HG03039 (cell line): Measurements from ENCODE around the gene TIE1.

Source experiments
- ATAC-seq: cut with Tn5 transposase; IDR thresholded peaks from one replicate; pipeline ENCODE4 v1.9.1; 2021; ENCODE audit warnings: mild to moderate bottlenecking, moderate library complexity; ENCODE audit not compliant: unreplicated experiment

TIE1 gene

GRCh38 chr1:43292679-43293078, 8.1 kb upstream of the TIE1 start:
- no peak for ATAC-seq

- ATAC-seq: no peak
Measured at GRCh38 chr1:43293176-43293575, 7.6 kb upstream of the TIE1 start.

- ATAC-seq: no peak
Measured at GRCh38 chr1:43293896-43294760, 6.7 kb upstream of the TIE1 start.

GRCh38 chr1:43294761-43295160, 6.0 kb upstream of the TIE1 start:
- no peak for ATAC-seq

GRCh38 chr1:43296207-43296606, 4.6 kb upstream of the TIE1 start:
- no peak for ATAC-seq

DNA sequence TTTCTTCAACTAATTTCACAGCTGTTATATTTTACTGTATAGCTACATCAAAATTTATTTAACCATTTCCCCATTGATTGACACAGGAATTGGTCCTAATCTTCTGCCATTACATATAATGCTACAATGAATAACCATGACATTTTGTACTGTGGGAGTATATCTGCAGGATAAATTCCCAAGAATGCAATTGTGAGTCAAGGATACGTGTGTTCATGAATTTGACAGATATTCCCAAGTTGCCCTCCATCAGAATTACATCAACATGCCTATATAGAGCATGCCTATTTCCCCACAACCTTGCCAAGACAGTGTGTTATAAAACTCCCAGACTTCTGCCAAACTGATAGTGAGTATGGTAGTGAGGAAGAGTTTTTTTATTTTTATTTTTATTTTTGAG, 2.7 kb upstream of the TIE1 start:
- no peak for ATAC-seq

DNA sequence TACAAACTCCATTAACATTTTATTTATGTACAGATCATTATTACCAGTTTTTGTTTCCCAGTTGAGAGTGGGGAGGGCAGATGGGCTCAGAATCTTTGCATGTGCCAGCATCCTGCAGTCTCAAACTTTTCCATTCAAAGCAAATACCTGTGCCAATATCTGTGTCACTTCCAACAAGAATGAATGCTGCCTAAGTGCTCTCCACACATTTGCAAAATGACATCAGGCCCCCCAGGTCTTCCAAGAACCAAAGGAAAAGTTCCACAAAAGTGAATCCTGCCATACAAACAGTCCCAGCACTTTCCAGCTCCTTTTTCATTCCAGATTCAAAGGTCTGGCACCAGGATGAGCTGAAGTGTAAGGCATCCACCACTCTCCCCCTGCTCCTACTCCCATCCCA, 1.7 kb upstream of the TIE1 start:
- ATAC-seq: no peak

DNA sequence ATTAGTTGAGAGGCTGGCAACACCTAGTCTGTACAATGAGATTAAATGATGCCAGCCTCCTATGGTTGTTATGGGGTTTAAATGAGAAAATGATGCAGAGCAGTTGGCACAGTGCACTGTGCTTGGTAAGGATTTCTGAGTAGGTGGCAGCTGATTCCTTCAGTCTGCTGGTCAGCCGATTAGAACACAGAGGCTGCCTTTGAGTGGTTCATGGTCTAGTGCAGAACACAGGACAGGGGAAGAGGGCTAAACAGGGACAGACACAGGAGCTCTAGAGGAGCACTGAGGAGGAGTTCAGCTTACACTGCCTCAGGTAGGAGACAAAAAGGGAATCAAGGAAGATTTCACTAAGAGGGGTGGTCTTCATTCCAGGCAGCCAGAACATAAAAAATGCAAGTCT, 1.4 kb downstream of the TIE1 start:
- ATAC-seq: no peak

DNA sequence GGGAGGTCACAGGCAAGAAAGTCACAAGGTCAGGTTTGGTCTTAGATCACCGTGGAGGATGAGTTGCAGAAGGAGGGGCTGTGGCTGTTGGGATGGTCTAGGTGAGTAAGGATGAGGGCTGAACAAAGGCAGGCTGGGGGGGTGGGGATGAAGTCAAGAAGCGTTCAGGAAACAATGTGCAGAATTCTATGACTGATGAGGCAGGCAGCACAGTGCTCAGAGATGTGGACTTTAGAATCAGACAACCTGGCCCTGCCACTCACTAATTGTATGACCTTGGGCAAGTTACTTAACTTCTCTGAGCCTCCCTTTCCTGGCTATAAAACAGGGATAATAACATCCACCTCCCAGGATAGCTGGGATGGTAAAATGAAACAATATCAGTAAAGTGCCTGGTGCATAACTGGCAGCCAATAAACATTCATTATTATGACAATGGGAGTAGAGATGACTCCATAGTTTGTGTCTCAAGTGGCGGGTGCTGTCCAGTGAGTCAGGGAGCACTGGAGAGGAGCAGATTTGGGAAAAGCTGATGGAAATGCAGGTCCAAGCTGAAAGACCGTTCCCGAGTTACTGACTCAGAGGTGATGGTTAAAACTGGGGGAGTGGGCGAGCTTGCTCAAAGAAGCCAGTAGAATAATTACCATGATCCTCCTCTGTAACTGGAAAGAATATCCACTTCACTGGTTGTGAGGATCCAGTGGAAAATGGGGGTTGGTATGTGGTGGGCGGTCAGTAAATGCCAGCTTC, 2.1 kb downstream of the TIE1 start:
- ATAC-seq: no peak

DNA sequence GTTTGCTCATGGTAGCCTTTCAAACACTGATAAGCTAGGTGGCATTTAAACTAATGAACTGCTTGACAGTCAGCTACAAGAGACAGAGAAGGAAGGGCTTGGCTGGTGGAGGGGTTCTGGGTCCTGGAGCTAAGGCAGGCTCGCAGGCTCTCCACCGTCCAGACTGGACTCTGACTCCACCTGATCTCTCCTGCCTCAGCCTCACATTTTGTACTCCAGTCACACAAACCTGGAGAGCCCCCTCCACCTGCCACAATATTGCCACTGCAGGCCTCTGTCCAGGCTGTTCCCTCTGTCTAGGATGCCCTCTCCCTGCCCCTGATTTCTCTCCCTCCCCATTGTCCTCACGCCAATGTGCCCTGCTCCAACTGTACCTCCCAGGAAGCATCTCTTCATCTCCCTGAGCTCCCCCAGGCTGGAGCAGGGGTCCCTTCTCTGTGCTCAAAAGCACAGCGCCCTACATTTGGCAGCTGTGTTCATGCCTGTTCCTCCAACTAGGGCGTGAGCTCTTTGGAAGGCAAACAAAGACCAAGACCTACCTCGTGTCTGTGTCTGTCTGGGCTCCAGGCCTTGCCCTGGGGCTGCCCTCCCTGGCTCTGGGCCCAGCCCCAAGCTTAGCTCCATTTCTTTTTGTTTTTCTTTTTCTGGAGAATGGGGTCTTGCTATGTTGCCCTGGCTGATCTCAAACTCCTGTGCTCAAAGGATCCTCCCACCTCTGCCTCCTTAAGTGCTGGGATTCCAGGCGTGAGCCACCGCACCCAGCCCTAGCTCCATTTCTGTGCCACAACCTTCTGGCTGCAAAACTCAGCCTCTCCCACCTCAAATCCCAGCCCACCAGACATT, 2.9 kb downstream of the TIE1 start:
- ATAC-seq: no peak

DNA sequence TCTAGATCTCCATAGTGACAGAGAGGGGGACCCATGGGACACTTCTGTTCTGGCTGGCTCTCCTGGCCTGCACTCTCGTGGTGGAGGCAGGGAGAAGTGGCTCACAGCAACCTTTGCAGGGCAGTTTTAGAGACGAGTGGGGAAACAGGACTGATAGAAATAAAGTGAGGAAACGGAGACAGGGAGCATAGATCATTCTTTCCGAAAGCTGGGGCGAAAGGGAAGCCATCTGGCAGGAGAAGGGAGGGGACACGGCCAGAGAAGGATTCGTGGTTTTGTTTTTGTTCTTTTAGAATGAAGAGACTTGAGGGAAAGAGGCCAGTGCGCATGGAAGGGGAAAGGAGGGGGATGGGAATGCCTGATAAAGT, 3.5 kb downstream of the TIE1 start:
- no peak for ATAC-seq

DNA sequence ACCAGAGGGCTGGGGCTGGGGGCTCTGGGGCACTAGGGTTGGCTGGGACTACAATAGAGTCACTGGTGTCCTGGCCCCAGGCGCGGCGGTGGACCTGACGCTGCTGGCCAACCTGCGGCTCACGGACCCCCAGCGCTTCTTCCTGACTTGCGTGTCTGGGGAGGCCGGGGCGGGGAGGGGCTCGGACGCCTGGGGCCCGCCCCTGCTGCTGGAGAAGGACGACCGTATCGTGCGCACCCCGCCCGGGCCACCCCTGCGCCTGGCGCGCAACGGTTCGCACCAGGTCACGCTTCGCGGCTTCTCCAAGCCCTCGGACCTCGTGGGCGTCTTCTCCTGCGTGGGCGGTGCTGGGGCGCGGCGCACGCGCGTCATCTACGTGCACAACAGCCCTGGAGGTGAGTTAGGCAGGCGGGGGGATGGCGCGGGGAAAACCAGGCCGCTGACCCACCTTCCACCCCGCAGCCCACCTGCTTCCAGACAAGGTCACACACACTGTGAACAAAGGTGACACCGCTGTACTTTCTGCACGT, 4.1 kb downstream of the TIE1 start:
- no peak for ATAC-seq

GRCh38 chr1:43305461-43305860, 4.7 kb downstream of the TIE1 start:
- ATAC-seq: no peak

DNA sequence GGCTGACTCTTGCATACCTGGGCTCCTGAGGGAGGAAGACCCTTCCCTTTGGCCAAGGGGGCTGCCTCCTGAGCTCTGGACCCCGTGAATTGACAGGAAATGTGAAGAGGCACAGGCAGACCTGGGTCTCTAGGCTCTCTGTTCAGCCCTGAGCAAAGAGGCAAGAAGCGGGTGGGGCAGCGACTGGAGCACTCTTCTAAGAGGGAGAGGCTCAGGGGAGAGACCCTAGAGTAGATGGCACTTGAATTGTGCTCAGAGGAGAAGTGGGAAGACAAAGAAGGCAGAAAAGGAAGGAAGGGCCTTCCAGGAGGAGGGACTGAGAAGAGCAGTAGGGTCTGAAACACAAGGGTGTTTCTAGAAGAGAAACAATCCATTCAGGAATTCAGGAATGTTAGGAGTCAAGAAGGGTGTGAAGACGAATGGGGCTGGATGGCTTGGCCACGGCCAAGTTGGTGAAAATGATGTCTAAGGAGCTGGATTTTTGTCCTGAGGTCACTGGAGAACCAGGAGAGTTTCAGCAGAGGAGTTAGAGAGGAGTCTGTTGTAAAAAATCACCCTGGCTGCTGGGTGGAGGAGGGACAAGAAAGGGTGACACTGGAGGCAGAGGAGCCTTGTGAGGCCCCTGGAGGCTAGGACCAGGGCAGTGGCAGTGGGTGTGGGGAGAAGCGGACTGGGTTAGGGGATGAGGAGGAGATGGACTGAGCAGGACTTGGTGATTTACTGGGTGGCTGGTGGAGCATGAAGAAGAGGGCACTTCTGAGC, 5.3 kb downstream of the TIE1 start:
- no peak for ATAC-seq

- no peak for ATAC-seq
Measured at GRCh38 chr1:43306688-43307457, 6.1 kb downstream of the TIE1 start.

DNA sequence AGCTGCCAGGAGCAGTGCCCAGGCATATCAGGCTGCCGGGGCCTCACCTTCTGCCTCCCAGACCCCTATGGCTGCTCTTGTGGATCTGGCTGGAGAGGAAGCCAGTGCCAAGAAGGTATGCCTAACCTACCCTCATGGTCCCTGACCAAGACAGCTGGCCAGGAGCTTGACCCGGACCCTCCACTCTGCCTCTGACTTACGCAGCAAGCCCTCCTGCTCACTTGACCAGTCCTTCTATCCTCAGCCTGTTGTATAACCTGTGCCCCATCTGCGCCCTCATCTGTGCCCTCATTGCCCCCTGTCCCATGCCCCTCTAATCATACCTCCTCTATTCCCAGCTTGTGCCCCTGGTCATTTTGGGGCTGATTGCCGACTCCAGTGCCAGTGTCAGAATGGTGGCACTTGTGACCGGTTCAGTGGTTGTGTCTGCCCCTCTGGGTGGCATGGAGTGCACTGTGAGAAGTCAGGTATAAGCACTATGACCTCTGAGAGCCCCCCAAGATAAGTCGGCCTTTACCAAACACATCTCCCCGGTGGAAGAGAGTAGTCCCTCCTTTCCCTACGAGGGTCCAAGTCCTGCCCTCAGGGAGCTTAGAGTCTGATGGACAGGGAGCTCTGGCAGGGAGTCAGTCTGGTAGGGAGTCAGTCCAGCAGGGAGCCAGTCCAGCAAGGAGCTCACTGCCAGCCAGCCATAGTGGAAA, 6.8 kb downstream of the TIE1 start:
- no peak for ATAC-seq

GRCh38 chr1:43308635-43309404, 8.0 kb downstream of the TIE1 start:
- ATAC-seq: no peak

- ATAC-seq: no peak
Measured at GRCh38 chr1:43309405-43310025, 8.7 kb downstream of the TIE1 start.
